Activated naive CD8-positive, alpha-beta T cell treated with anti-CD3 and anti-CD28 coated beads, Interleukin-2, amount 50 U/mL, for 16 hours (primary cell): ENCODE measurements around the gene CTBP1.

Experiments
- DNase-seq: peaks from one replicate; pipeline ENCODE4 v3.0.0-alpha.2; 2020; ENCODE audit warnings: low read depth, low spot score

Gene CTBP1

GRCh38 chr4:1210971-1211370, 38.0 kb downstream of the CTBP1 start:
- DNase-seq = no peak

GRCh38 chr4:1210241-1210841, 38.6 kb downstream of the CTBP1 start:
- DNase-seq = no peak

GRCh38 chr4:1209821-1210220, 39.1 kb downstream of the CTBP1 start:
- no peak for DNase-seq

GRCh38 chr4:1208970-1209704, 39.8 kb downstream of the CTBP1 start:
- DNase-seq = no peak

GRCh38 chr4:1208266-1208961, 40.5 kb downstream of the CTBP1 start:
- DNase-seq = no peak

GRCh38 chr4:1207603-1208265, 41.2 kb downstream of the CTBP1 start:
- no peak for DNase-seq

GRCh38 chr4:1207157-1207470, 41.8 kb downstream of the CTBP1 start:
- no peak for DNase-seq

GRCh38 chr4:1206299-1207156, 42.4 kb downstream of the CTBP1 start:
- no peak for DNase-seq

- no peak for DNase-seq
These were observed 43.2 kb downstream of the CTBP1 start for GRCh38 chr4:1205586-1206298.

- no peak for DNase-seq
These were observed 43.9 kb downstream of the CTBP1 start for GRCh38 chr4:1204828-1205585.

GRCh38 chr4:1204286-1204827, 44.6 kb downstream of the CTBP1 start:
- DNase-seq = no peak

GRCh38 chr4:1203026-1203616, 45.8 kb downstream of the CTBP1 start:
- DNase-seq = no peak

- no peak for DNase-seq
These were observed 46.4 kb downstream of the CTBP1 start for GRCh38 chr4:1202526-1203011.

- peak; percentile 46 for DNase-seq
These were observed 46.9 kb downstream of the CTBP1 start for GRCh38 chr4:1201851-1202525.

- no peak for DNase-seq
These were observed 48.4 kb downstream of the CTBP1 start for GRCh38 chr4:1200425-1201035.

- DNase-seq = no peak
These were observed 49.2 kb downstream of the CTBP1 start for GRCh38 chr4:1199556-1200331.

- DNase-seq = no peak
These were observed 50.7 kb downstream of the CTBP1 start for GRCh38 chr4:1198098-1198844.
